Measurements from ENCODE around the gene SCGB3A2.

- no peak for TF ChIP-seq CTCF (IDR thresholded peaks at IDR 0.05; ENCODE audit: low read length)
- TF ChIP-seq EZH2 (IDR thresholded peaks at IDR 0.05; ENCODE audit: borderline replicate concordance, low read length) = no peak
Measured at GRCh38 chr5:147902609-147903115, 24.2 kb downstream of the SCGB3A2 start.
